ENCODE measurements around the gene CUX1. TPM values are rescaled to one million over a fixed set of nuclear protein-coding genes. Genes with fewer than 3 reads are reported as not detected.

The CUX1 gene
- total and polyA plus RNA-seq, 2 of the 13 experiments (the other 11 are each of a cell fraction or from before 2014, with no cell fraction given): 13.7 to 14.9 TPM

DNA sequence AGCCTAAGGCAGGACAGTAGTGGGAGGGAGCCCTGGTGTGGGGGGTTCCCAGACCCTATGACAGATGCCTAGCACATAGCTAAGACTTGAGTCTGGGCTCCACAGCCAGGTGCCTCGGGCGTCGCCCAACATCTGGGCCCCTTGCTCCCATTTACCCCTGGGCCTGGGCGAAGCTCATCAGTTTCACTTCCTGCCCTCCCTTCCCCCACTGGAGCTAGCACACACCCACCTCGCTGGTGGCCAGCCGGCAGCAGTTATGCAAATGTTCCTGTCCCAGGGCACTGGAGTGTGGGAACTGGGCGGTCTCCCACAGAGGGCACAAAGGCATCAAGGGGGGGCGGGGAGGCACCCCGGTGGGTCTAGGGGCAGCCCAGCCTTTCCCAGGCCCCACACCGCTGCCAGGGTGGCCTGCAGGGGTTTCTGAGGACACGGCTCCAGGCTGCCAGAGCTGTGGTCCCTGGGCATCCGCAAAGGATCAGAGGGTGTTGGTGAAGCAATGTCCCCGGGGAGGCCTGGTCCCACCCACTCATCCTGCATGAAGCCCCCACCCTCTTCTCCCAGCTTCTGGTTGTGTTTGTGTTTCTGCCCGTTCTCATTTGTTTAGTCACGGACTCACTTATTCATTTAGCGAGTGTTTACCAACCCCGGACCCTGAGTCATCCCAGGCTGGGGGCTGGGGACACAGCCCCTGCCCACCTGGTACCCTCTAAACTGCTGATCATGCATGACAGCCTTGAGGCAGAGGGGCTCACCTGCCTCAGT lies 489.7 kb downstream of the CUX1 start (continued):
- TF ChIP-seq, protein P1, sequence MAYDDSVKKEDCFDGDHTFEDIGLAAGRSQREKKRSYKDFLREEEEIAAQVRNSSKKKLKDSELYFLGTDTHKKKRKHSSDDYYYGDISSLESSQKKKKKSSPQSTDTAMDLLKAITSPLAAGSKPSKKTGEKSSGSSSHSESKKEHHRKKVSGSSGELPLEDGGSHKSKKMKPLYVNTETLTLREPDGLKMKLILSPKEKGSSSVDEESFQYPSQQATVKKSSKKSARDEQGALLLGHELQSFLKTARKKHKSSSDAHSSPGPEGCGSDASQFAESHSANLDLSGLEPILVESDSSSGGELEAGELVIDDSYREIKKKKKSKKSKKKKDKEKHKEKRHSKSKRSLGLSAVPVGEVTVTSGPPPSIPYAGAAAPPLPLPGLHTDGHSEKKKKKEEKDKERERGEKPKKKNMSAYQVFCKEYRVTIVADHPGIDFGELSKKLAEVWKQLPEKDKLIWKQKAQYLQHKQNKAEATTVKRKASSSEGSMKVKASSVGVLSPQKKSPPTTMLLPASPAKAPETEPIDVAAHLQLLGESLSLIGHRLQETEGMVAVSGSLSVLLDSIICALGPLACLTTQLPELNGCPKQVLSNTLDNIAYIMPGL (CRISPR knock-in tag; IDR thresholded peaks at IDR 0.05; ENCODE audit: borderline replicate concordance in 1 of 2, low read depth in 1 of 2): no peak
- TF ChIP-seq, protein P2, sequence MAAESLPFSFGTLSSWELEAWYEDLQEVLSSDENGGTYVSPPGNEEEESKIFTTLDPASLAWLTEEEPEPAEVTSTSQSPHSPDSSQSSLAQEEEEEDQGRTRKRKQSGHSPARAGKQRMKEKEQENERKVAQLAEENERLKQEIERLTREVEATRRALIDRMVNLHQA (CRISPR knock-in tag; IDR thresholded peaks at IDR 0.05): no peak
- TF ChIP-seq SRSF1 (optimal IDR thresholded peaks at IDR 0.05; ENCODE audit: low read depth, low read length) (no peak), ATRX (CRISPR knock-in tag; IDR thresholded peaks at IDR 0.05; ENCODE audit: borderline replicate concordance) (no peak), CHD2 (IDR thresholded peaks at IDR 0.05; ENCODE audit: low read depth, low read length) (no peak), TSC22D2 (CRISPR knock-in tag; IDR thresholded peaks at IDR 0.05; ENCODE audit: borderline replicate concordance) (no peak), NR2F2 (IDR thresholded peaks at IDR 0.05; ENCODE audit: borderline replicate concordance, low read depth) (no peak), BRCA1 (CRISPR knock-in tag; IDR thresholded peaks at IDR 0.05) (no peak), RARA (CRISPR knock-in tag; IDR thresholded peaks at IDR 0.05) (peak; percentile 17; the same call in 1 of the 2 replicates), ZSCAN22 (CRISPR knock-in tag; IDR thresholded peaks at IDR 0.05) (no peak), TBX2 (CRISPR knock-in tag; IDR thresholded peaks at IDR 0.05; ENCODE audit: borderline replicate concordance) (peak; percentile 36; the same call in 1 of the 2 replicates), ZFAT (CRISPR knock-in tag; conservative IDR thresholded peaks at IDR 0.05) (no peak), ZSCAN29 (CRISPR knock-in tag; conservative IDR thresholded peaks at IDR 0.05) (no peak)
- TF ChIP-seq, protein P3, sequence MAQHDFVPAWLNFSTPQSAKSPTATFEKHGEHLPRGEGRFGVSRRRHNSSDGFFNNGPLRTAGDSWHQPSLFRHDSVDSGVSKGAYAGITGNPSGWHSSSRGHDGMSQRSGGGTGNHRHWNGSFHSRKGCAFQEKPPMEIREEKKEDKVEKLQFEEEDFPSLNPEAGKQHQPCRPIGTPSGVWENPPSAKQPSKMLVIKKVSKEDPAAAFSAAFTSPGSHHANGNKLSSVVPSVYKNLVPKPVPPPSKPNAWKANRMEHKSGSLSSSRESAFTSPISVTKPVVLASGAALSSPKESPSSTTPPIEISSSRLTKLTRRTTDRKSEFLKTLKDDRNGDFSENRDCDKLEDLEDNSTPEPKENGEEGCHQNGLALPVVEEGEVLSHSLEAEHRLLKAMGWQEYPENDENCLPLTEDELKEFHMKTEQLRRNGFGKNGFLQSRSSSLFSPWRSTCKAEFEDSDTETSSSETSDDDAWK (CRISPR knock-in tag; IDR thresholded peaks at IDR 0.05): no peak
- TF ChIP-seq, protein P4, sequence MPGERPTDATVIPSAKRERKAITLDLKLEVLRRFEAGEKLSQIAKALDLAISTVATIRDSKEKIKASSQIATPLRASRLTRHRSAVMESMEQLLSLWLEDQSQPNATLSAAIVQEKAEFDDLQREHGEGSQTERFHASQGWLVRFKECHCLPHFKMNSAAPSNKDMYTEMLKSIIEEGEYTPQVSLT (CRISPR knock-in tag; IDR thresholded peaks at IDR 0.05; ENCODE audit: borderline replicate concordance, low read depth): no peak
- TF ChIP-seq, protein P5, sequence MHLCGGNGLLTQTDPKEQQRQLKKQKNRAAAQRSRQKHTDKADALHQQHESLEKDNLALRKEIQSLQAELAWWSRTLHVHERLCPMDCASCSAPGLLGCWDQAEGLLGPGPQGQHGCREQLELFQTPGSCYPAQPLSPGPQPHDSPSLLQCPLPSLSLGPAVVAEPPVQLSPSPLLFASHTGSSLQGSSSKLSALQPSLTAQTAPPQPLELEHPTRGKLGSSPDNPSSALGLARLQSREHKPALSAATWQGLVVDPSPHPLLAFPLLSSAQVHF (CRISPR knock-in tag; IDR thresholded peaks at IDR 0.05): no peak
- TF ChIP-seq, protein P6, sequence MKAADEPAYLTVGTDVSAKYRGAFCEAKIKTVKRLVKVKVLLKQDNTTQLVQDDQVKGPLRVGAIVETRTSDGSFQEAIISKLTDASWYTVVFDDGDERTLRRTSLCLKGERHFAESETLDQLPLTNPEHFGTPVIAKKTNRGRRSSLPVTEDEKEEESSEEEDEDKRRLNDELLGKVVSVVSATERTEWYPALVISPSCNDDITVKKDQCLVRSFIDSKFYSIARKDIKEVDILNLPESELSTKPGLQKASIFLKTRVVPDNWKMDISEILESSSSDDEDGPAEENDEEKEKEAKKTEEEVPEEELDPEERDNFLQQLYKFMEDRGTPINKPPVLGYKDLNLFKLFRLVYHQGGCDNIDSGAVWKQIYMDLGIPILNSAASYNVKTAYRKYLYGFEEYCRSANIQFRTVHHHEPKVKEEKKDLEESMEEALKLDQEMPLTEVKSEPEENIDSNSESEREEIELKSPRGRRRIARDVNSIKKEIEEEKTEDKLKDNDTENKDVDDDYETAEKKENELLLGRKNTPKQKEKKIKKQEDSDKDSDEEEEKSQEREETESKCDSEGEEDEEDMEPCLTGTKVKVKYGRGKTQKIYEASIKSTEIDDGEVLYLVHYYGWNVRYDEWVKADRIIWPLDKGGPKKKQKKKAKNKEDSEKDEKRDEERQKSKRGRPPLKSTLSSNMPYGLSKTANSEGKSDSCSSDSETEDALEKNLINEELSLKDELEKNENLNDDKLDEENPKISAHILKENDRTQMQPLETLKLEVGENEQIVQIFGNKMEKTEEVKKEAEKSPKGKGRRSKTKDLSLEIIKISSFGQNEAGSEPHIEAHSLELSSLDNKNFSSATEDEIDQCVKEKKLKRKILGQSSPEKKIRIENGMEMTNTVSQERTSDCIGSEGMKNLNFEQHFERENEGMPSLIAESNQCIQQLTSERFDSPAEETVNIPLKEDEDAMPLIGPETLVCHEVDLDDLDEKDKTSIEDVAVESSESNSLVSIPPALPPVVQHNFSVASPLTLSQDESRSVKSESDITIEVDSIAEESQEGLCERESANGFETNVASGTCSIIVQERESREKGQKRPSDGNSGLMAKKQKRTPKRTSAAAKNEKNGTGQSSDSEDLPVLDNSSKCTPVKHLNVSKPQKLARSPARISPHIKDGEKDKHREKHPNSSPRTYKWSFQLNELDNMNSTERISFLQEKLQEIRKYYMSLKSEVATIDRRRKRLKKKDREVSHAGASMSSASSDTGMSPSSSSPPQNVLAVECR (CRISPR knock-in tag; IDR thresholded peaks at IDR 0.05; ENCODE audit: borderline replicate concordance): peak; percentile 49
- TF ChIP-seq, protein P7, sequence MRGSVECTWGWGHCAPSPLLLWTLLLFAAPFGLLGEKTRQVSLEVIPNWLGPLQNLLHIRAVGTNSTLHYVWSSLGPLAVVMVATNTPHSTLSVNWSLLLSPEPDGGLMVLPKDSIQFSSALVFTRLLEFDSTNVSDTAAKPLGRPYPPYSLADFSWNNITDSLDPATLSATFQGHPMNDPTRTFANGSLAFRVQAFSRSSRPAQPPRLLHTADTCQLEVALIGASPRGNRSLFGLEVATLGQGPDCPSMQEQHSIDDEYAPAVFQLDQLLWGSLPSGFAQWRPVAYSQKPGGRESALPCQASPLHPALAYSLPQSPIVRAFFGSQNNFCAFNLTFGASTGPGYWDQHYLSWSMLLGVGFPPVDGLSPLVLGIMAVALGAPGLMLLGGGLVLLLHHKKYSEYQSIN (CRISPR knock-in tag; IDR thresholded peaks at IDR 0.05; ENCODE audit: borderline replicate concordance): no peak
